GM23338 (cell line): ENCODE data around the gene OR10P1. TPM values are rescaled to one million over a fixed set of nuclear protein-coding genes. Genes with fewer than 3 reads are reported as not detected.

Experiments
- ATAC-seq: fragments of 200-7000 bp; cut with Tn5 transposase; 3 replicates; pipeline ENCODE4 v1.9.1; 2020
- DNase-seq: peaks from one replicate; pipeline ENCODE4 v3.0.0-alpha.2; 2015; ENCODE audit warnings: low spot score
- H2AFZ ChIP-seq: fragments of 200-600 bp; sonication (generic); 2 replicates; pipeline ENCODE4 v1.8.0; 2016; ENCODE audit warnings: antibody characterized with exemption, mild to moderate bottlenecking, moderate library complexity
- H3F3A ChIP-seq: fragments of 200-600 bp; sonication (generic); replicated peaks from 2 replicates; pipeline ENCODE4 v1.8.0; 2017; ENCODE audit warnings: antibody characterized with exemption, mixed run types, low read depth
- H3K27ac ChIP-seq: fragments of 200-600 bp; sonication (generic); 2 replicates; pipeline ENCODE4 v1.6.1; 2016; ENCODE audit warnings: low read depth
- H3K27me3 ChIP-seq: fragments of 200-600 bp; sonication (generic); 2 replicates; pipeline ENCODE4 v1.8.0; 2016; ENCODE audit warnings: mild to moderate bottlenecking, mixed run types, moderate library complexity; ENCODE audit not compliant: insufficient read depth
- H3K36me3 ChIP-seq: fragments of 200-600 bp; sonication (generic); 2 replicates; pipeline ENCODE4 v1.8.0; 2016; ENCODE audit warnings: mild to moderate bottlenecking; ENCODE audit not compliant: insufficient read depth
- H3K4me1 ChIP-seq: fragments of 200-600 bp; sonication (generic); 2 replicates; pipeline ENCODE4 v1.8.0; 2016; ENCODE audit warnings: mild to moderate bottlenecking, moderate library complexity; ENCODE audit not compliant: insufficient read depth
- H3K4me2 ChIP-seq: fragments of 200-600 bp; sonication (generic); 2 replicates; pipeline ENCODE4 v1.7.1; 2017; ENCODE audit warnings: mixed run types
- H3K4me3 ChIP-seq: fragments of 200-600 bp; sonication (generic); 2 replicates; pipeline ENCODE4 v1.6.1; 2016; ENCODE audit warnings: mixed run types
- H3K79me2 ChIP-seq: fragments of 200-600 bp; sonication (generic); replicated peaks from 2 replicates; pipeline ENCODE4 v1.8.0; 2017; ENCODE audit warnings: mild to moderate bottlenecking; ENCODE audit not compliant: insufficient read depth
- H3K9me2 ChIP-seq: fragments of 200-600 bp; sonication (generic); 2 replicates; pipeline ENCODE4 v1.8.0; 2017; ENCODE audit not compliant: insufficient read depth
- H4K20me1 ChIP-seq: fragments of 200-600 bp; sonication (generic); replicated peaks from 2 replicates; pipeline ENCODE4 v1.8.0; 2017; ENCODE audit warnings: mild to moderate bottlenecking; ENCODE audit not compliant: insufficient read depth
- H3K27ac Mint-ChIP-seq: 2 replicates; pipeline ENCODE4 v1.8.0; 2020; ENCODE audit warnings: inconsistent platforms, mild to moderate bottlenecking, moderate library complexity, mixed read lengths
- H3K27me3 Mint-ChIP-seq: 3 replicates; pipeline ENCODE4 v1.8.0; 2022; ENCODE audit warnings: low read depth, mild to moderate bottlenecking, moderate library complexity, mixed read lengths, inconsistent platforms; ENCODE audit not compliant: insufficient read depth, poor library complexity
- H3K36me3 Mint-ChIP-seq: 3 replicates; pipeline ENCODE4 v1.8.0; 2021; ENCODE audit warnings: low read depth, mild to moderate bottlenecking, inconsistent platforms, moderate library complexity, mixed read lengths
- H3K4me1 Mint-ChIP-seq: 3 replicates; pipeline ENCODE4 v1.8.0; 2020; ENCODE audit warnings: mild to moderate bottlenecking, inconsistent platforms, mixed read lengths
- H3K4me3 Mint-ChIP-seq: 3 replicates; pipeline ENCODE4 v1.8.0; 2021; ENCODE audit warnings: moderate library complexity, mild to moderate bottlenecking, inconsistent platforms, mixed read lengths
- H3K9me3 Mint-ChIP-seq: 3 replicates; pipeline ENCODE4 v1.8.0; 2020; ENCODE audit warnings: moderate library complexity, mild to moderate bottlenecking, inconsistent platforms, mixed read lengths
- NANOG ChIP-seq: IDR thresholded peaks from 2 replicates; pipeline ENCODE4 v1.6.1; 2016; ENCODE audit warnings: antibody characterized with exemption, borderline replicate concordance
- REST ChIP-seq: IDR thresholded peaks from one replicate; pipeline ENCODE4 v1.6.1; 2018; ENCODE audit warnings: antibody characterized with exemption; ENCODE audit not compliant: unreplicated experiment
- ZNF114 ChIP-seq: fragments of 250-450 bp; sonication (Bioruptor Pico); IDR thresholded peaks from 2 replicates; pipeline ENCODE4 v1.5.0; 2020; ENCODE audit warnings: mild to moderate bottlenecking, moderate library complexity
- ZNF462 ChIP-seq: fragments of 250-450 bp; sonication (Bioruptor Pico); IDR thresholded peaks from 2 replicates; pipeline ENCODE4 v1.5.0; 2020; ENCODE audit warnings: mild to moderate bottlenecking, moderate library complexity
- polyA plus RNA-seq: library from polyadenylated mRNA; unstranded; fragments of >200 nt; fragmentation: Nextera tagmentation; extraction: Ambion mirVana; gene quantifications from 2 replicates; pipeline ENCODE4 v1.2.1, GENCODE V29; 2016
- total RNA-seq: library from RNA; depleted of rRNA; stranded (reverse); fragments of >200 nt; shearing (Covaris generic); gene quantifications from 2 replicates; pipeline ENCODE4 v1.2.3, GENCODE V29; 2014

The OR10P1 gene
- total and polyA plus RNA-seq, 2 experiments from 2014 or later: not detected

GRCh38 chr12:55612646-55613045 is 24.0 kb upstream of the OR10P1 start (continued):
- TF ChIP-seq ZNF462 (CRISPR knock-in tag): no peak

- H3K79me2 ChIP-seq: no peaks in the 10 kb centered on the region
- peaks cover 19% of the 10 kb centered on the region; the same call in 1 of the 2 replicates for H3K9me2 ChIP-seq
- no peak overlapping the region for H3K4me3 ChIP-seq
- H3K4me2 ChIP-seq: no peak overlapping the region
- no peaks in the 10 kb centered on the region for H3K4me1 ChIP-seq
- no peak overlapping the region for H2AFZ ChIP-seq
- peaks cover 33% of the 10 kb centered on the region for H3K36me3 Mint-ChIP-seq
- peaks cover 1% of the 10 kb centered on the region for H3K4me1 Mint-ChIP-seq
- H3K27me3 Mint-ChIP-seq: no peaks in the 10 kb centered on the region
- ATAC-seq (no peak), DNase-seq (no peak)
- H3K27me3 ChIP-seq: no peaks in the 10 kb centered on the region
- no peaks in the 10 kb centered on the region for H4K20me1 ChIP-seq
- H3K27ac Mint-ChIP-seq: no peak overlapping the region
- H3K36me3 ChIP-seq: no peaks in the 10 kb centered on the region; the same call in 1 of the 2 replicates
- no peak overlapping the region for H3K27ac ChIP-seq
- no peak overlapping the region for H3K4me3 Mint-ChIP-seq
- peaks cover 45% of the 10 kb centered on the region for H3K9me3 Mint-ChIP-seq
- H3F3A ChIP-seq: no peaks in the 10 kb centered on the region
- TF ChIP-seq ZNF462 (CRISPR knock-in tag) (no peak), REST (no peak), ZNF114 (CRISPR knock-in tag) (no peak), NANOG (no peak)
Observed at GRCh38 chr12:55614764-55615163, 21.9 kb upstream of the OR10P1 start.
